ENCODE results near the gene DCHS2.

- TF ChIP-seq ZNF274 (IDR thresholded peaks at IDR 0.05; ENCODE audit: low read depth, low read length) (no peak), SUZ12 (IDR thresholded peaks at IDR 0.05; ENCODE audit: extremely low read depth, insufficient read depth, insufficient read length) (no peak), YY1 (IDR thresholded peaks at IDR 0.05; ENCODE audit: insufficient read depth, insufficient read length) (no peak)
Measured at GRCh38 chr4:154406018-154406795, 85.4 kb downstream of the DCHS2 start.

Data from NT2/D1 (cell line).